Activated CD8-positive, alpha-beta memory T cell treated with anti-CD3 and anti-CD28 coated beads for 4 hours (primary cell): ENCODE measurements around the gene TSHZ2.
"Not testable (repeated sequence)": the region's sequence is repeated elsewhere in the genome, so short reads cannot be mapped to it uniquely, and the experiment has no call there.

ENCODE experiments used
- DNase-seq, 2 donors: peaks; one replicate each; pipeline ENCODE4 v3.0.0-alpha.2; 2020; ENCODE audit warnings: low read depth in 2 of 2

TSHZ2 gene

DNA sequence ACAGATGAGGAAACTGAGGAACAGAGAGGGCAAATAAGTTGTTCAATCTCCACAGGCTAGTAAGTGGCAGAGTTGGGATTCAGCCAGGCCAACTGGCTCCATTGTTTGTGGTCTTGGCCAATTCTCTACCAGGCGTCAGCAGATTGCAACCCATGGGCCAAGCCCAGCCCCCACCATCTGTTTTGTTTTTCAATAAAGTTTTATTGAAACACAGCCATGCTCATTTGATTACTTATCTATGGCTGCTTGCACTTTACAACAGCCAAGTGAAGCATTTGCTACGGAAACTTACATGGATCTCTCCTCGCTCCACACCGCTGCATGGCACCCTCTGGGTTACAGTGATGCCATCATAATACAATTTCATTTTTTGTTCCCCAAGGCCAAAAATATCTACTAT is 530.7 kb downstream of the TSHZ2 start:
- DNase-seq, result no peak

DNA sequence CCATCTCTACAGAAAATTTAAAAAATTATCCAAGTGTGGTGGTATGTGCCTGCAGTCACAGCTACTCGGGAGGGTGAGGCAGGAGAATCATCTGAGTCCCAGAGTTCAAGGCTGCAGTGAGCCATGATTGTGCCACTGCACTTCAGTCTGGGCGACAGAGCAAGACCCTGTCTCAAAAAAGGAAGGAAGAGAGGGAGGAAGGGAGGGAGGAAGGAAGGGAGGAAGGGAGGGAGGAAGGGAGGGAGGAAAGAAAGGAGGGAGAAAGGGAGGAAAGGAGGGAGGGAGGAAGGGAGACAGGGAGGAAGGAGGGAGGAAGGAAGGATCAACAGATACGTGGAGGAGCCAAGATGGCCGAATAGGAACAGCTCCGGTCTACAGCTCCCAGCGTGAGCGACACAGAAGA is 531.4 kb downstream of the TSHZ2 start:
- DNase-seq, result no peak

DNA sequence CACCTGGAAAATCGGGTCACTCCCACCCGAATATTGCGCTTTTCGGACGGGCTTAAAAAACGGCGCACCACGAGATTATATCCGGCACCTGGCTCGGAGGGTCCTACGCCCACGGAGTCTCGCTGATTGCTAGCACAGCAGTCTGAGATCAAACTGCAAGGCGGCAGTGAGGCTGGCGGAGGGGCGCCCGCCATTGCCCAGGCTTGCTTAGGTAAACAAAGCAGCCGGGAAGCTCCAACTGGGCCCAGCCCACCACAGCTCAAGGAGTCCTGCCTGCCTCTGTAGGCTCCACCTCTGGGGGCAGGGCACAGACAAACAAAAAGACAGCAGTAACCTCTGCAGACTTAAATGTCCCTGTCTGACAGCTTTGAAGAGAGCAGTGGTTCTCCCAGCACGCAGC is 531.9 kb downstream of the TSHZ2 start:
- DNase-seq, result not testable (repeated sequence)

DNA sequence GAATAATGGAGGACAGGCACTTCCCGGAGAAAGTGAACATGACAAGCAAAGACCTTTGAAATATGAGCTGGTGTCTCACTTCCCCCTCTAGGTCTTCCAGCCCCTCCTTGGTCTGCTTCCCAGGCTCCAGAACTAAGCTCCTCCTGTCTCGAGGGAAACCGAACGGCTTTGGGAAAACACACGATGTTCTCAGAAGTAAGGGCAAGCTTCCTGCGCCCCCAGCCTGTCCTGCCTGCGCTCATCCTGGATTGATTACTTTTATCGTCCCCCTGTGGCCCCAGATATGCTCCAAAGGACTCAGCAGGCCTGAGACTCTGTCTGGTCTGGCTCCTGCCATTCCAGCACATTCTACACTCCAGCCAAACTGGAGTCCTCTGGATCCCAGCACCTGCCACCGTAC is 538.1 kb downstream of the TSHZ2 start:
- DNase-seq, result no peak

DNA sequence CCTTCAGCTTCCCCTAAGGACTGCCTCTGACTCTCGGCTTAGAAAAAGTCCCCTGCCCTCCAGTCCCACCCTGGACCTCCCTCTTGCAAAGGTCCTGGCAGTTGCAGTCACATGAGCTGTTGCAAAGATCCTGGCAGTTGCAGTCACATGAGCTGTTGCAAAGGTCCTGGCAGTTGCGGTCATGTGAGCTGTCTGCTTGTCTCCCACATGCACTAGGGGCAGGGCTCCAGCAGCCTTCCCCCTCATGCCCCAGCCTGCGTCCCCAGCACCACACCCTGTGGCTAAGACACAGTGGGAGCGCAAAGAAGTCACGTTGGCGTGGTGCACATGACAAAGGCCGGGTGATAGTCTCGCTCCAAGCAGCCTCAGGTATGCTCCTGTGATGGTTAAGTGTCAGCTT is 538.5 kb downstream of the TSHZ2 start:
- no peak for DNase-seq

DNA sequence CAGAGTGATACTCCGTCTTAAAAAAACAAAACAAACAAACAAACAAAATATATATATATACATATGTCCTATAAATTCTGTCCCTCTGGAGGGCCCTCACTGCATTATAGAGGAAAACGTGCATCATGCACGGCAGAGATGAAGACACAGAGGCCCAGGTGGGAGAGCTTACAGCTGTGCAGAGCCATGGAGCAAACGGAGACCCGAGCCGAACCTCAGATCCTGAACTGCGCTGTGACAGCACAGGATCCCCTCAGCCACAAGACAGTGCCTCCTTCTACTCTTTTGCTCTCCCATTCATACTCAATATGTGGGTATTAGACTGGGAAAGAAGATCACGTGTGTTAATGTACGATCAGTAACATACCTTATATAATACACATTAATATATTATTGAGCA is 539.9 kb downstream of the TSHZ2 start:
- DNase-seq, result no peak

DNA sequence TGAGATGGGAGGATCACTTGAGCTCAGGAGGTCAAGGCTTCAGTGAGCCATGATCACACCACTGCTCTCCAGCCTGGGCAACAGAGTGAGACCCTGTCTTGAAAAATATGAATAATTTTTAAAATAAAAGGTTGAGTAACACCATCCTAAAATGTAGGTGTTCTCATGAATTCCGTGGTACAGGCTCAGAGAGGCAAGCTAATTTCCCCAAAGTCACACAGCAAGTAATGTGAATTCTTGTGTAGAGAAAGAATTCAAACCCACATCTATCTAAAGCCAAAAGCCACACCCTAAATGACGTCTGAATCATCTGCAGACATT is 541.0 kb downstream of the TSHZ2 start:
- no peak for DNase-seq

DNA sequence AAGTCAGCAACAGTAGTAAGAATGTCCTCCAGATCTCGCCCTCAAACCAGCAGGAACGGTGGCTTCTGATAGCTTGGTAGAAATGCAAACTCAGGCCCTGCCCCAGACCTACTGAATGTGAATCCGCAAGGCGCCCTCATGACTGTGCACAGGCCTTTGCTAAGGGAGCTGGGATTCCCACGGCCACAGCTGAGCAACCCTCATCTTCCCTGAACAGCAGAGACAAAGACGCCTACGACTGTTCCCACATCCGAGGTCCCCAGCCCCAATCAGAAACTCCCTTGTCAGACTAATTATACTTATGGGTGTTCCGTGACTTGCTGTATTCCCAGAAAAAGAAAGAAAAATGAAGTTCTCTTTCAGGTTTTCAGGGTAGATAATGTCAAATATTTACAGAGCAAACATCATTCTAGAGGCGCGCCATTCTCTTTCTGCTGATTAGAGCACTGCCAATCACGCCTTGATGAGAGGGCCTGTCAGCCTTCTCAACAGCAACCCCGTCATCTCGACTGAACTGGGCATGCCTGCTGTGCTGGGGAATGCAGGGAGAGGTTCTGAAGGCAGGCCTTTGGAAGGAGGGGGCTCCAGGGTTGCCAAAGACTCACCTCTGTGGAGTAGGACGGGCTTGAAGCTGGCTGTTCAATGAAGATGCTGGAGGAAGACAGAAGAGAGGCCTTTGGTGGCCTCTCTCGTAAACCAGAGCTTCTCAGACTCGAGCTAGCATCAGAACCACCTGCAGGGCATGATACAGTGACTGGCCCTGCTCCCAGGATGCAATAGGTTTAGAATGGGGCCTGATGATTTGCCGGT is 541.5 kb downstream of the TSHZ2 start:
- DNase-seq, result no peak

DNA sequence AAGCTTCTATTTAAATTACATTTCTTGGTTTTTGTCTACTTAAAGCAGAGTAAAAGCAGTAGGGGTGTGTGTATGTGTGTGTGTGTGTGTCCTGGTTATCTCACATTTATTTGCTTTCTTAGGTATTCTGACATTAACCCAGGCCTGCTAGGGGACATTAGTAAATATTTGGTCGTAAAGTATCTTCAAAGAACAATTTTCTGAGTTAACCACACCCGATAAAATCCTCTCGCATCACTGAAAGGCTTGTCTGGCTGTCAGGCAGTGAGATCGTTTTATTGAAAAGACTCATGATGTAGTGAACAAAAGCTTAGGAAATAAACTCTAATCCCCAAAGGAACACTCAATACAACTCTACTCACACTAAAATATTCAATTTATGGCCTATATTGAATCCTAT is 543.6 kb downstream of the TSHZ2 start:
- no peak for DNase-seq

DNA sequence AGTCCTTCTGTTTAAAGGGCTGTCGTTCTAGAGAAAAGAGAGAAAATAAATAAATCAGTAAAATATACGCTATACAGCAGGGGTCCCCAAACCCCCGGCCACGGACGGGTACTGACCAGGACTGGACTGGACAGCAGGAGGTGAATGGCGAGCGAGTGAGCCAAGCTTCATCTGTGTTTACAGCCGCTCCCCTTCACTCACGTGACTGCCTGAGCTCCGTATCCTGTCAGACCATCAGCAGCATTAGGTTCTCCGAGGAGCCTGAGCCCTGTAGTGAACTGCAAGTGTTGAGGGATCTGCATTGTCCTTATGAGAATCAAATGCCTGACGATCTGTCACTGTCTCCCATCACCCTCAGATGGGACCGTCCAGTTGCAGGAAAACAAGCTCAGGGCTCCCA is 545.0 kb downstream of the TSHZ2 start:
- DNase-seq, result no peak

DNA sequence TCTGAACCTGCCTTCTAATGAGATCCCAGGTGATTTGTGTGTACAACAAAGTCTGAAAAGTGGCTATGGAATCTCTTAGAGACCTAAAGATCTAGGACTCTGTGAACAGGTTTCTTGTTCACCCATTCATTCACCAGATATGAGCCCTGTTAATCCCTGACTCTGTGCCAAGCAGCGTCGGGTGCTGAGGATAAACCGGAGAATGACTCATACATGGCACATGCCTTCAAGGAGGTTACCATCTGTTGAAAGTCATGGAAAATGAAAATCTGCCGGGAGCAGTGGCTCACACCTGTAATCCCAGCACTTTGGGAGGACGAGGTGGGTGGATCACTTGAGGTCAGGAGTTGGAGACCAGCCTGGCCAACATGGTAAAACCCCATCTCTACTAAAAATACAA is 549.3 kb downstream of the TSHZ2 start:
- not testable (repeated sequence) for DNase-seq

DNA sequence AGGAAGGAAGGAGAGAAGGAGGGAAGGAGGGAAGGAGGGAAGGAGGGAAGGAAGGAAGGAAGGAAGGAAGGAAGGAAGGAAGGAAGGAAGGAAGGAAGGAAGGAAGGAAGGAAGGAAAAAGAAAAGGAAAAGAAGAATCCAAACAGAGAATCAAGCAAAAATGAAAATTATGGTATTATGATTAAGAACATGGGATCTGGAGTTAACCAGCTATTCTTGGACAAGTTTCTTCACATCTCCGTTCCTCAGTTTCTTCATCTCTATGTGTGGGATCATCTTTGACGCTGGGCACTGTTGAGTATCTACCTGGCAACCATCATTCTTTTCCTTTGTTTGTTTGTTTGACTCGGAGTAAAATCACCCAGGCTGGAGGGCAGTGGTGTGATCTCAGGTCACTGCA is 549.9 kb downstream of the TSHZ2 start:
- DNase-seq, result no peak

DNA sequence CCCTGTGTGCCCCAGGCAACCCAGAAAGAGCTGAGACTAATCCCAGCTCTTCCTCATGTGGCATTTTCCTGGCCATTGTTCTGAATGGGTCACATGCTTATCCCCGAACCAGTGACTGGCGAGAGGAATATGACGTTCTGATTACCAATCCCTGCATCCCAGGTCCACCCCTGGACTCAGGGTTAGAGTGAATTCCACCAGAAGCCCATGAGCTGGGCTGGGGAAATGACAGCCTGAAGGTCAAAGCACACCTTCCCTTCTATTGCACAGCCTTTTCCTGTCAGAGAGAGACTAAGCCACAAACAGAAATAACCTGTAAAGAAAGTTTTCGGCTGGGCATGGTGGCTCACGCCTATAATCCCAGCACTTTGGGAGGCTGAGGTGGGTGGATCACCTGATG is 550.5 kb downstream of the TSHZ2 start:
- no peak for DNase-seq

DNA sequence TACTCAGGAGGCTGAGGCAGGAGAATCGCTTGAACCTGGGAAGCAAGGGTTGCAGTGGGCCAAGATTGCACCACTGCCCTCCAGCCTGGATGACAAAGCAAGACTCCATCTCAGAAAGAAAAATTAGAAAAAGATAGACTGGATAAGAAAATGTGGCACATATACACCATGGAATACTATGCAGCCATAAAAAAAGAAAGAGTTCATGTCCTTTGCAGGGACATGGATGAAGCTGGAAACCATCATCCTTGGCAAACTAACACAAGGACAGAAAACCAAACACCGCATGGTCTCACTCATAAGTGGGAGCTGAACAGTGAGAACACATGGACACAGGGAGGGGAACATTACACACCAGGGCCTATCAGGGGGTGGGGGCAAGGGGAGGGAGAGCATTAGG is 551.5 kb downstream of the TSHZ2 start:
- DNase-seq, result not testable (repeated sequence)

DNA sequence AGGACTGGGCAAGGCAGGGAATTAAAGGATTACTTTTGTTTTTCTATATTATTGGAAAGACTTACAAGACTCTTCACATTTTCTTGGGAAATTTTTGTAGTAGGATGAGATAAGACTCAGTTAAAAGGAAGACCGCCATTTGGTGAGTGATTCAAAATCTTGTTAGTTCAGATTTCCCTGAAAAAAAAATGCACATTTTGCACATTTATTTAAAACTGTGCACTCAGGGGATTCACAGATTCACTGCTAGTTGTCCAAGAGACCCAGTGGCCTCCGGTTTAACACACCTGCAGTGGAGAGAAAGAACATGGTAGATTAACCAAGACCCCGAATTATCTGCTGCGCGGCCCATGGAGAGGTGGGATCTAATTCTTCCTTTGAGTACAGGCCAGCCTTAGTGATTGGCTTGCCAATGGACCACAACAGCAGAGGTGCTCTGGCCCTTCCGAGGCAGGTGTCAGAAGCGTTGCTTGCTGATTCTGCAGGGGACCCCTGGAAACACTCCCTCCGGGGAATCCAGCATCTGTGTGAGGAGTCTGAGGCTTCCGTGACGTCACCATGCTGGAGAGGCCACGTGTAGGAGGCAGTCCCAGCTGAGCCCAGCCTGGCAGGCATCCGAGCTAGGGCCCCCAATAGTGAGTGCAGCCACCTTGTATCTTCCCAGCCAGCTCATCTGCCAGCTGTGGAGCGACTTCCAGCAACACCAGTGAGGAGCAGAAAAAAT is 552.6 kb downstream of the TSHZ2 start:
- DNase-seq, result no peak

DNA sequence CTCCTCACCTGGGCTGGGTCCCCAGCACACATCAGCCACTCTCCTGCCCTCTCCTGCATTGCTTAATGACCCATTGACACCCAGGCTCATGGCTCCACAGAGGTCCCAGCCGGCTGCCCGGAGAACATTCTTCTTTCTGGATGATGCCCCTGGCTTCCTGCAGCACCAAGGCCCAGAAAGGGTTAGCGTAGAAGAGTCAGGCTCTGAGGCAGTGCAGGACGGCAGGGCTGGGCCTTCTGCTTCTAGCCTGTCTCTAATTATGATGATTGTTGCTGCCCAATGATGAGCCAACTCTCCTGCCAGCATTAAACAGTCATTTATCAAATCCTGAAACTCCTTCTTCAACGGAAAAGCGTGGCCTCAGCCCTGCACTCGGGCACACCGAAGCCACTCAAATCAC is 555.0 kb downstream of the TSHZ2 start:
- DNase-seq, result no peak

DNA sequence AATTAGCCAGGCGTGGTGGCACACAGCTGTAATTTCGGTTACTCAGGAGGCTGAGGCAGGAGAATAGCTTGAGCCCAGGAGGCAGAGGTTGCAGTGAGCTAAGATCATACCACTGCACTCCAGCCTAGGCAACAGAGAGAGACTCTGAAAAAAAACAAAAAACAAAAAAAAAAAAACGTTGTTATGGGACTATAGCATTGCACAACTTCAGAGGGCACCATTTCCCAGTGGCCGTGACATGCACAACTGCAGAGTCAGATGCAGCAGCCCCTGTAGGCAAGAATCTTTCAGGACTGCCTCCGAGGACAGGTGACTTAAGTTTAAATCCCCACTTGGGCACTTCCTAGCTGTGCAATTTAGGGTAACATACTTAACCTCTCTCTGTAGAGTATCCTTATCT is 557.5 kb downstream of the TSHZ2 start:
- DNase-seq, result no peak

DNA sequence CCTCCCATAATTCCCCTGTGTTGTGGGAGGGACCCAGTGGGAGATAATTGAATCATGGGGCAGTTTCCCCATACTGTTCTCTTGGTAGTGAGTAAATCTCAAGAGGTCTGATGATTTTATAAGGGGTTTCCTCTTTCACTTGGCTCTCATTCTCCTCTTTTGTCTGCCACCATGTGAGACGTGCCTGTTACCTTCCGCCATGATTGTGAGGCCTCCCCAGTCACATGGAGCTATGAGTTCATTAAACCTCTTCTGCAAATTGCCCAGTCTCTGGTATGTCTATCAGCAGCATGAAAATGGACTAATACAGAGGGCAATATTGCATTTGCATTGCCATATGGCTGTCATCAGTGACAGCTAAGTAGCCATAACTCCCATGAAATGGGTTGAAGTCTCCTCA is 558.3 kb downstream of the TSHZ2 start:
- no peak for DNase-seq

DNA sequence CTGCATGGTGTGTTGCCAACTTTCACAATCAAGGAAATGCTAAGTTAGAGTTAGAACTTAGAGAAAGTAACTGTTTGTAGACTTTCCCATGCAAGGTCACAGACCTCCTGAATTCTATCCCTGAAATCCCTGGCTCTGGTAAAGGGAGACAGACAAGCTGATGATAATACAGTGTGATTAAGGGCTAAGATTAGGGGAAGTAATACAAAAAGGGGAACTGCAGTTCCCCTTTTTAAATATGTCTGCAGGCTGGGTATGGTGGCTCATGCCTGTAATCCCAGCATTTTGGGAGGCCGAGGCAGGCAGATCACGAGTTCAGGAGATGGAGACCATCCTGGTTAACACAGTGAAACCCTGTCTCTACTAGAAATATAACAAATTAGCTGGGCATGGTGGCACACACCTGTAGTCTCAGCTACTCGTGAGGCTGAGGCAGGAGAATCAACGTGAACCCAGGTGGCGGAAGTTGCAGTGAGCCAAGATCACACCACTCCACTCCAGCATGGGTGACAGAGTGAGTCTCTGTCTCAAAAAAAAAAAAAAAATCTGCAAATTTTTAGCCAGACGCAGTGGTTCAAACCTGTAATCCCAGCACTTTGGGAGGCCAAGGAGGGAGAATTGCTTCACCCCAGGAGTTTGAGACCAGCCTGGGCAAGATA is 560.6 kb downstream of the TSHZ2 start:
- DNase-seq, result not testable (repeated sequence)

DNA sequence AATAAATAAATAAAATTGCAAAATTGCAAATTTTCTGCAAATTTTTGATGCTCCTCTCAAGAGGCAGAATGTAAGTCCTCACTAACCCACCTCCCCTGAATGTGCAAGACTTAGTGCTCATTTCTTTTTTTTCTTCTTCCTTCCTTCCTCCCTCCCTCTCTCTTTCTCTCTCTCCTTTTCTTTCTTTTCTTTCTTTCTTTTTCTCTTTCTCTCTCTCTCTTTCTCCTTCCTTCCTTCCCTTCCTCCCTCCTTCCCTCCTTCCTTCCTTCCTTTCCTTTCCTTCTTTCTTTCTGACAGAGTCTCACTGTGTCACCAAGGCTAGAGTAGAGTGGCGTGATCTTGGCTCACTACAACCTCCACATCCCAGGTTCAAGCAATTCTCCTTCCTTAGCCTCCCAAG is 561.3 kb downstream of the TSHZ2 start:
- DNase-seq, result no peak

DNA sequence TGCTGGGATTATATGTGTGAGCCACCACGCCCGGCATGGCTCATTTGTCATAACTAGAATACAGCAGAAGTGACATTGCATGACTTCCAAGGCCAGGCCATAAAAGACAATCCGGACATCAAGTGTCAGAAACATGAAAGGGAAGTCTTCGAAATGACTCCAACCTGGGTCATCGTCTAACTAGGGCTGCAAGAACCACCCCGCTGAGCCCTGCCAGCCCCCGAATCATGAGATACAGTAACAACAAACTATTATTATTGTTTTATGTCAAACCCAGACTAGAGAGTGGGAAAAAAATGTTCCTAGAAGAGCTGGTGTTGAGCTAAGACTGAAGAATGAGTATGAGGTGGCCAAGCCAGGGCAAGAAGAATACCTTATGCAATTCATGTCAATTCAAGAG is 561.9 kb downstream of the TSHZ2 start:
- DNase-seq, result no peak

DNA sequence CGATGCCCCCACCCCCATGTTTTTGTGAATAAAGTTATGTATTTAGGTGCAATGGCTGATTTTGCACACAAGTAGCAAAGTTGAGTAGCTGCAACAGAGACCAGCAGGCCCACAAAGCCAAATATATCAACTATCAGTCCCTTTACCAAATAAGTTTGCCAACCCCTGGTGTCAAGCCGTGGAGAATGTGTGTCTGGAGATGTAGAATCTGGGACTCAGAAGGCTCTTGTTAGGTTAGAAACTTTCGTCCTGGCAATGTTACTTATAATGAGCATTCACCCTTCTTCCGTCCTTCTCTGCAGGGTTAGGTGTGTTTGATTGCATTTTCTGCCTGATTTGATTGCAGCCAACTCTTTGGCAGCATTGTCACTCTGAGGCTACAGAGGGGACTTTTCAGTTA is 563.7 kb downstream of the TSHZ2 start:
- DNase-seq, result no peak

DNA sequence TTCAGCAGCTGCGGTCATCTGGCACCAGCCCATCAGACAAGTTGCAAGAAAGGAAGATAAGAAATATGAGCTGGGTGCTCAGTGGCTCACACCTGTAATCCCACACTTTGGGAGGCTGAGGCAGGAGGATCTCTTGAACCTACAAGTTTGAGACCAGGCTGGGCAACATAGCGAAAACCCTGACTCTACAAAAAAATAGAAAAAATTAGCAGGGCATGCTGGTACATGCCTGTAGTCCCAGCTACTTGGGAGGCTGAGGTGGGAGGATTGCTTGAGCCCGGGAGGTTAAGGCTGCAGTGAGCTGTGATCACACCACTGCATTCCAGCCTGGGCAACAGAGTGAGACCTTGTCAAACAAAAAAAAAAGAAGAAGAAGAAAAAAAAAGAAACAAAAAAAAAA is 564.2 kb downstream of the TSHZ2 start:
- DNase-seq, result not testable (repeated sequence)
